ENCODE data around the gene RPL4. TPM values are rescaled to one million over a fixed set of nuclear protein-coding genes. Genes with fewer than 3 reads are reported as not detected.

RPL4 gene
- total and polyA plus RNA-seq, 10 of the 15 experiments (the other 5 are each of a cell fraction or from before 2014, with no cell fraction given), result 2,004 to 8,888 (median 4,667) TPM

DNA sequence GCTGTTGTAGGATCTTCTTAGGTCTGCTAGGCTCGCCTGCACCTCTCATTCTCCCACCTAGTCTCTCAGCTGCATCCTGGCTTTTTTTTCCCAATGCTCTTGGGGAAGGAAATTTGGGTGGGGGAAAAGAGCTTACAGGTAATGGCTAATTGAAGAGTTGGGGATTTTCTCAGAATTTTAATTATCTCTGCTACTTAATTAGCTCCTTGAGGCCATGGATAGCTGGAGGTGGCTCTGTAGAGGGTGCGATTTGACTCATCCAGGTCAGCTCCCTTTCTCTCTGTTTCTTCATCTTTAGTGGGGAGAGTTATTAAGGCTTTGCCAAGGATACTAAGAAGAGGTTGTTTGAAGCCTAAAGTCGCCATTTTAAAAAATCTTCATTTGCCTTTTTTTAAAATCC lies 29.7 kb downstream of the RPL4 start:
- Histone ChIP-seq H2AFZ (ENCODE audit: control insufficient read depth, low read depth, low read length) (no peak overlapping the region), H3K9me3 (replicated peaks; ENCODE audit: control insufficient read depth, insufficient read depth, low read length) (no peaks in the 10 kb centered on the region), H4K20me1 (ENCODE audit: control insufficient read depth, insufficient read depth) (no peaks in the 10 kb centered on the region; the same call in 1 of the 2 replicates), H3K9ac (ENCODE audit: control insufficient read depth, insufficient read depth, low read length) (no peak overlapping the region), H3K4me1 (ENCODE audit: control insufficient read depth, insufficient read depth, low read length) (peaks cover 35% of the 10 kb centered on the region), H3K27me3 (replicated peaks in 1 of 2; ENCODE audit: control insufficient read depth in 2 of 2, insufficient read depth in 2 of 2, low read length in 1 of 2) (no peaks in the 10 kb centered on the region), H3K27ac (ENCODE audit: control insufficient read depth, insufficient read depth) (no peak overlapping the region), H3K79me2 (ENCODE audit: control insufficient read depth, insufficient read depth, low read length) (peaks cover 16% of the 10 kb centered on the region), H3K4me2 (ENCODE audit: control insufficient read depth, insufficient read depth) (no peak overlapping the region), H3K4me3 (no peak overlapping the region), H3K36me3 (ENCODE audit: control insufficient read depth in 2 of 2, insufficient read depth in 2 of 2, low read length in 1 of 2) (peaks cover 0 to 3% of the 10 kb centered on the region in 2 experiments; a peak in 3 of 4 replicates)
- no peak for ATAC-seq
- BruUV-seq (replicated peaks), result no TSS peak
- no peak for TF ChIP-seq TARDBP (IDR thresholded peaks at IDR 0.05; ENCODE audit: borderline replicate concordance)
- peak; percentile 55 for TF ChIP-seq MTA2 (IDR thresholded peaks at IDR 0.05; ENCODE audit: low read depth)
- FAIRE-seq, result no peak
- POLR2A ChIA-PET, result interaction anchor here (0.5 to 1.2 kb wide), 5 partner anchors 11 to 573 kb away, joined by 3 to 5 read pairs (median 3); partner anchors contain the start of genes RPL4 and ZWILCH
- RAD21 ChIA-PET (ENCODE audit: unreplicated experiment), result interaction anchor here (0.7 to 1.5 kb wide), 7 partner anchors 14 to 115 kb away, joined by 3 to 7 read pairs (median 3); partner anchors contain the start of genes MAP2K1 and SNAPC5
- DNase-seq (ENCODE audit: low read depth, low spot score), result no peak
- WGBS (ENCODE audit: insufficient coverage, insufficient replicate concordance, low lambda C conversion rate, missing lambda C conversion rate), result 99% methylated on average over 3 of the region's 3 CpGs
- SMC1A ChIA-PET (ENCODE audit: uncharacterized antibody, unreplicated experiment), result interaction anchor here (1.4 to 1.7 kb wide), 4 partner anchors 9 to 72 kb away, joined by 4 to 9 read pairs (median 6); partner anchors contain the start of gene SNAPC5
- in situ Hi-C loops (cut with MboI) (no loop called here), intact Hi-C loops (cut with micrococcal nuclease; ENCODE audit: unreplicated experiment) (no loop called here)
- CTCF ChIA-PET, result interaction anchor here (0.6 to 2.5 kb wide), 3 partner anchors 17 to 651 kb away, joined by 3 to 15 read pairs (median 5); partner anchors contain the start of gene SNAPC5

DNA sequence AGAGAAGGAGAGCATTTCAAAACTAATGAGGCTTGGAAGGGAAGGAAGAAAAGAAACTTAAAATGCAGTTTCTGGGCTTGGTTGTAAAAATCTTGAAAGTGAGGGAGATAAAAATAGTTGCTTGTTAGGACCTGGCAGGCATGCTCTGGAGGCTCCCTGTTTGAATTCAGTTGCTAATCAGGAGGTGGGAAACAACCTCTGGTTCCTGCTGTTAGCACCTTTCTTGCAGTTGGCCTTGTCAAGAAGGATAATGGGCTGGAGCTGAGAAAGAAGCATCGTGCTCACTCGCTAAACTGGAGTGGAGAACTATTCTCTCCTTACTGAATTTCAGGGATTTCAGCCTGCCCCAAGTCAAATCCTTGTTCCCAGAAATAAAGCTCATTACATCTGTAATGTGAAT lies 30.5 kb downstream of the RPL4 start:
- peaks cover 0 to 3% of the 10 kb centered on the region in 2 experiments; a peak in 3 of 4 replicates for H3K36me3 ChIP-seq (ENCODE audit: control insufficient read depth in 2 of 2, insufficient read depth in 2 of 2, low read length in 1 of 2)
- no peak for ATAC-seq
- no peak overlapping the region for H3K4me2 ChIP-seq (ENCODE audit: control insufficient read depth, insufficient read depth)
- H3K27me3 ChIP-seq (replicated peaks in 1 of 2; ENCODE audit: control insufficient read depth in 2 of 2, insufficient read depth in 2 of 2, low read length in 1 of 2), result no peaks in the 10 kb centered on the region
- DNase-seq (ENCODE audit: low read depth, low spot score), result no peak
- ChIA-PET SMC1A (ENCODE audit: uncharacterized antibody, unreplicated experiment) (interaction anchor here (1.3 to 1.7 kb wide), 3 partner anchors 10 to 24 kb away, joined by 4 to 8 read pairs (median 5); partner anchors contain the start of gene SNAPC5), CTCF (interaction anchor here (1.4 to 2.5 kb wide), 3 partner anchors 18 to 38 kb away, joined by 3 to 15 read pairs (median 5); partner anchors contain the start of gene SNAPC5), RAD21 (ENCODE audit: unreplicated experiment) (interaction anchor here (0.8 to 1.5 kb wide), 5 partner anchors 15 to 114 kb away, joined by 3 to 7 read pairs (median 4); partner anchors contain the start of gene MAP2K1), POLR2A (interaction anchor here (0.7 to 1.2 kb wide), 4 partner anchors 10 to 49 kb away, joined by 3 to 5 read pairs (median 4); partner anchors contain the start of genes RPL4, SNAPC5 and ZWILCH)
- no TSS peak for BruUV-seq (replicated peaks)
- H3K4me3 ChIP-seq, result no peak overlapping the region
- no peaks in the 10 kb centered on the region for H3K9me3 ChIP-seq (replicated peaks; ENCODE audit: control insufficient read depth, insufficient read depth, low read length)
- no peak overlapping the region for H2AFZ ChIP-seq (ENCODE audit: control insufficient read depth, low read depth, low read length)
- no peak for TF ChIP-seq NFYB (IDR thresholded peaks at IDR 0.05; ENCODE audit: insufficient read depth, low read depth, low read length)
- TF ChIP-seq NR2F1 (conservative IDR thresholded peaks at IDR 0.05), result no peak
- no peak for TF ChIP-seq STAT3 (IDR thresholded peaks at IDR 0.05; ENCODE audit: low read depth, low read length)
- no peak for TF ChIP-seq BHLHE40 (IDR thresholded peaks at IDR 0.05; ENCODE audit: borderline replicate concordance in 1 of 2, low read depth in 2 of 2, low read length in 1 of 2)
- no peak for TF ChIP-seq ESRRA (IDR thresholded peaks at IDR 0.05; ENCODE audit: low read length)
- TF ChIP-seq IRF4 (IDR thresholded peaks at IDR 0.05; ENCODE audit: low read depth, low read length), result no peak
- intact Hi-C loops (cut with micrococcal nuclease; ENCODE audit: unreplicated experiment) (no loop called here), in situ Hi-C loops (cut with MboI) (no loop called here)
- WGBS (ENCODE audit: insufficient coverage, insufficient replicate concordance, low lambda C conversion rate, missing lambda C conversion rate), result 83% methylated on average over 2 of the region's 2 CpGs
- H3K9ac ChIP-seq (ENCODE audit: control insufficient read depth, insufficient read depth, low read length), result no peak overlapping the region
- no peaks in the 10 kb centered on the region; the same call in 1 of the 2 replicates for H4K20me1 ChIP-seq (ENCODE audit: control insufficient read depth, insufficient read depth)
- H3K4me1 ChIP-seq (ENCODE audit: control insufficient read depth, insufficient read depth, low read length), result peaks cover 35% of the 10 kb centered on the region
- peaks cover 16% of the 10 kb centered on the region for H3K79me2 ChIP-seq (ENCODE audit: control insufficient read depth, insufficient read depth, low read length)
- FAIRE-seq, result no peak
- H3K27ac ChIP-seq (ENCODE audit: control insufficient read depth, insufficient read depth), result peak overlapping the region; percentile 46; the same call in 1 of the 2 replicates

Data from GM12878 (cell line).